KMS-11 (cell line): ENCODE measurements around the gene CLEC1B.

Experiments
- H2AFZ ChIP-seq: fragments of 200-600 bp; sonication (generic); 2 replicates; pipeline ENCODE4 v1.6.1; 2016; ENCODE audit warnings: antibody characterized with exemption, mixed run types, low read depth
- H3K27ac ChIP-seq: fragments of 200-600 bp; sonication (generic); 2 replicates; pipeline ENCODE4 v1.6.1; 2016; ENCODE audit warnings: mild to moderate bottlenecking, mixed run types
- H3K27me3 ChIP-seq: fragments of 200-600 bp; sonication (generic); 2 replicates; pipeline ENCODE4 v1.6.1; 2017; ENCODE audit warnings: mild to moderate bottlenecking, low read depth, mixed run types, moderate library complexity; ENCODE audit not compliant: insufficient read depth
- H3K36me3 ChIP-seq: fragments of 200-600 bp; sonication (generic); 2 replicates; pipeline ENCODE4 v1.6.1; 2017; ENCODE audit warnings: mild to moderate bottlenecking, mixed run types; ENCODE audit not compliant: insufficient read depth
- H3K4me1 ChIP-seq: fragments of 200-600 bp; sonication (generic); 2 replicates; pipeline ENCODE4 v1.6.1; 2016; ENCODE audit warnings: mild to moderate bottlenecking, low read depth, mixed run types; ENCODE audit not compliant: poor library complexity, severe bottlenecking
- H3K4me2 ChIP-seq: fragments of 200-600 bp; sonication (generic); 2 replicates; pipeline ENCODE4 v1.7.0; 2016; ENCODE audit warnings: mild to moderate bottlenecking, mixed run types
- H3K4me3 ChIP-seq: fragments of 200-600 bp; sonication (generic); IDR thresholded peaks from 2 replicates; pipeline ENCODE4 v1.6.1; 2017; ENCODE audit warnings: low read depth, low read length, mixed read lengths; ENCODE audit not compliant: insufficient read depth
- H3K79me2 ChIP-seq: fragments of 200-600 bp; sonication (generic); 2 replicates; pipeline ENCODE4 v1.6.1; 2016; ENCODE audit warnings: low read depth, mixed run types; ENCODE audit not compliant: insufficient read depth
- H3K9ac ChIP-seq: fragments of 200-600 bp; sonication (generic); 2 replicates; pipeline ENCODE4 v1.6.1; 2016; ENCODE audit warnings: mild to moderate bottlenecking, mixed run types
- H4K20me1 ChIP-seq: fragments of 200-600 bp; sonication (generic); 2 replicates; pipeline ENCODE4 v1.6.1; 2016; ENCODE audit warnings: mild to moderate bottlenecking, mixed run types; ENCODE audit not compliant: insufficient read depth
- CTCF ChIP-seq: fragments of 200-600 bp; sonication (generic); conservative IDR thresholded peaks from 2 replicates; pipeline ENCODE4 v1.6.1; 2017; ENCODE audit warnings: low read depth, mild to moderate bottlenecking, antibody characterized with exemption, low read length, moderate library complexity, mixed read lengths

CLEC1B gene

DNA sequence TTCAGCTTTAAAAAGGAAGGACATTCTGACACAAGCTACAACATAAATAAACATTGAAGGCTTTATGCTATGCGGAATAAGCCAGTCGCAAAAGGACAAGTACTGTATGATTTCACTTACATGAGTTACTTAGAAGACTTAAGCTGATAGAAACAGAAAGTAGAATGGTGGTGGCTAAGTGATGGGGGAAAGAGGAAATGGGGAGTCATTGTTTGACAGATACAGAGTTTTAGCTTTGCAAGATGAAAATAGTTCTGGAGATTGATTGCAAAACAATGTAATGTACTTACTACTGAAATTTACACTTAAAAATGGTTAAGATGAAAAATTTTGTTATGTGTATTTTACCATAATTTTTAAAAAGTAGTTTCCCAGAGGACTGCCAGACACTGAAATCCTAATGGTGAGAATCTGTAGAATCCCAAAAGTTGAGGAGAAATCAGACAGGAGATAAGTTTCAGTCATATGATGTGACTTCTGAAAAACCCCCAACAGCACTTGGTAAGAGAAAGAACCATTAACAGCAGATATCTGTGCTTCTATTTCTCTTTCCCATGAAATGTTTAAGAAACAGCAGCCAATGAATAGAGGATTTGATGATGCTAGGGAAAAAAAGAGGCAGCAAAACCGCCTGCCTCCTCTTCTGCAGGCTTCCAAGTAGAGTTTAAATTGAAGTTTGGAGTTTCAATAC is 50.2 kb downstream of the CLEC1B start:
- Histone ChIP-seq H3K27ac (no peak overlapping the region), H2AFZ (no peak overlapping the region), H3K79me2 (no peaks in the 10 kb centered on the region), H3K36me3 (no peaks in the 10 kb centered on the region), H4K20me1 (no peaks in the 10 kb centered on the region), H3K4me2 (no peak overlapping the region), H3K4me1 (peaks cover 6% of the 10 kb centered on the region), H3K4me3 (no peak overlapping the region), H3K27me3 (no peaks in the 10 kb centered on the region), H3K9ac (no peak overlapping the region)
- TF ChIP-seq CTCF: no peak

DNA sequence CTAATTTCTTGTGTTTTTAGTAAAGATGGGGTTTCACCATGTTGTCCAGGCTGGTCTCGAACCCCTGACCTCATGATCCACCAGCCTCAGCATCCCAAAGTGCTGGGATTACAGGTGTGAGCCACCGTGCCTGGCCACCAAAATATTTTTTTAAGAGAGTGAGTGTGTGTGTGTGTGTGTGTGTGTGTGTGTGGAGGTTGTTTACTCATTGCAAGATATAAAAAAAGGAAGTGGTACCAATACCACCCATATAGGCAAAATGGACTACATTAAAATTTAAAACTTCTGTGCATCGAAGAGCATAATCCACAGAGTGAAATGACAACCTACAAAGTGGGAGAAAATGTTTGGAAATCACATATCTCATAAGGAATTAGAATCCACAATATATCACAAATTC is 51.2 kb downstream of the CLEC1B start:
- Histone ChIP-seq H3K27me3 (no peaks in the 10 kb centered on the region), H4K20me1 (no peaks in the 10 kb centered on the region), H3K4me2 (no peak overlapping the region), H3K79me2 (no peaks in the 10 kb centered on the region), H2AFZ (no peak overlapping the region), H3K36me3 (no peaks in the 10 kb centered on the region), H3K9ac (no peak overlapping the region), H3K27ac (no peak overlapping the region), H3K4me1 (peaks cover 6% of the 10 kb centered on the region), H3K4me3 (no peak overlapping the region)
- no peak for TF ChIP-seq CTCF

DNA sequence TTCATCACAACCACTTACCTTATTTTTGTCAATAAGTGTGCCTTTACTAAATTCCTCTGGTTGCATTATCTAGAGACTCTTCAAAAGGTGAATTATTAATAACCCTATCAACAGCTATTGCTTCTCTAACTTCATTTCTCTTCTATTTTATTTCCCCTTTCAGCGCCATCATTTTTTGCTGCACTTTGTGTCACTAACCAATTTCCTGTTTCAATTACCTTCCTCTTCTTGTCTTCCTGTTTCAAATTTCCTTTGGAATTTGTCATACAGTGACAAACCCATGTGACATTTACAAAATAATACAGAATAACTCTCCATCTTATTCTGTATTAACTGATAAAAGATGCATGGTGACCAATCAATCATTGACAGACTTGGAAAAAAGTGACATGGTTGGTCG is 54.5 kb downstream of the CLEC1B start:
- peaks cover 6% of the 10 kb centered on the region for H3K4me1 ChIP-seq
- no peak for TF ChIP-seq CTCF
- H3K27me3 ChIP-seq: no peaks in the 10 kb centered on the region
- H3K4me2 ChIP-seq: no peak overlapping the region
- H3K27ac ChIP-seq: no peak overlapping the region
- no peaks in the 10 kb centered on the region for H4K20me1 ChIP-seq
- no peak overlapping the region for H2AFZ ChIP-seq
- H3K4me3 ChIP-seq: no peak overlapping the region
- H3K36me3 ChIP-seq: no peaks in the 10 kb centered on the region
- no peaks in the 10 kb centered on the region for H3K79me2 ChIP-seq
- H3K9ac ChIP-seq: no peak overlapping the region

DNA sequence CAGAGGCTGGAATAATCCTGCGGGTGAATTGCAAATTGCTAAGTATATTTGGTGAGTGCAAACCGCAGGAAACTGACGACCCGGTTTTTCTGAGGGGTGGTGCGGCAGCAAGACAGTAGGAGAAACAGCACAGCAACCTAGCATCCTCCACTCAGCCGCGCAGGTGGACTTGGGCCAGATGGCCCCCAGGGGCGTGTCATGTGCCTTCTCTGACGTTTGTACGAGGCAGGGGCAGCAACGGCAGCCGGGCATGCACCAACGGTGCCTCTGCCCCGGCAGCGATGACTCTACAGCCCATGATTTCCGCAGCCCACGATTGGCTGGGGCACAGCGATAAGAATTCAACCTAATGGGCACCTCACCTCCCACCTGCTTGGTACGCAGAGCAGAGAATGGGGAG is 55.7 kb downstream of the CLEC1B start:
- H4K20me1 ChIP-seq: no peaks in the 10 kb centered on the region
- no peak overlapping the region for H3K27ac ChIP-seq
- H3K27me3 ChIP-seq: no peaks in the 10 kb centered on the region
- no peak overlapping the region for H3K4me2 ChIP-seq
- no peak overlapping the region for H3K4me3 ChIP-seq
- no peaks in the 10 kb centered on the region for H3K4me1 ChIP-seq
- H3K36me3 ChIP-seq: no peaks in the 10 kb centered on the region
- TF ChIP-seq CTCF: no peak
- H3K9ac ChIP-seq: no peak overlapping the region
- H3K79me2 ChIP-seq: no peaks in the 10 kb centered on the region
- H2AFZ ChIP-seq: no peak overlapping the region
